Measurements from ENCODE around the gene UBL4A.

GRCh38 chrX:154452823-154453222, 33.6 kb downstream of the UBL4A start:
- no peak for TF ChIP-seq ZNF12 (CRISPR knock-in tag; IDR thresholded peaks at IDR 0.05)
- TF ChIP-seq FOSL1 (tag; conservative IDR thresholded peaks at IDR 0.05): no peak
- no peak for TF ChIP-seq NUFIP1 (IDR thresholded peaks at IDR 0.05; ENCODE audit: partially characterized antibody)
- TF ChIP-seq POLR2A (conservative IDR thresholded peaks at IDR 0.05): no peak
